NCI-H460 (cell line): ENCODE results near the gene GPC3. TPM values are rescaled to one million over a fixed set of nuclear protein-coding genes. Genes with fewer than 3 reads are reported as not detected.
"Not testable (repeated sequence)": the region's sequence is repeated elsewhere in the genome, so short reads cannot be mapped to it uniquely, and the experiment has no call there.

Experiments used
- DNase-seq: peaks from one replicate; pipeline ENCODE4 v3.0.0-alpha.2; 2016; ENCODE audit warnings: low read depth; ENCODE audit errors: extremely low read depth
- polyA plus RNA-seq: library from polyadenylated mRNA; depleted of rRNA; stranded (reverse); fragments of >200 nt; gene quantifications from 2 replicates; pipeline ENCODE4 v1.2.3, GENCODE V29; 2014; cell fraction: nucleus; rRNA removed
- total RNA-seq: library from RNA; depleted of rRNA; stranded (reverse); fragments of >200 nt; shearing (Covaris generic); gene quantifications from 2 replicates; pipeline ENCODE4 v1.2.3, GENCODE V29; 2014; rRNA removed

The GPC3 gene
- not detected in 2 replicates for total RNA-seq
- polyA plus RNA-seq, result not detected in 2 replicates

GRCh38 chrX:133985164-133985966 lies at the start of gene GPC3:
GPC3 (minus strand) TSS chrX:133985594.
- DNase-seq, result no peak

GRCh38 chrX:134032441-134032840 lies 47.0 kb upstream of the GPC3 start:
- DNase-seq, result no peak

- DNase-seq, result peak; percentile 36
These were observed 41.3 kb upstream of the GPC3 start for GRCh38 chrX:134026565-134027311.

GRCh38 chrX:134025986-134026545 lies 40.7 kb upstream of the GPC3 start:
- no peak for DNase-seq

- no peak for DNase-seq
These were observed 39.4 kb upstream of the GPC3 start for GRCh38 chrX:134024686-134025377.

- no peak for DNase-seq
These were observed 38.5 kb upstream of the GPC3 start for GRCh38 chrX:134023851-134024281.

GRCh38 chrX:134020910-134021309 lies 35.5 kb upstream of the GPC3 start:
- no peak for DNase-seq

GRCh38 chrX:134019567-134020206 lies 34.3 kb upstream of the GPC3 start:
- no peak for DNase-seq

- not testable (repeated sequence) for DNase-seq
These were observed 30.9 kb upstream of the GPC3 start for GRCh38 chrX:134016309-134016708.

- DNase-seq, result not testable (repeated sequence)
These were observed 30.1 kb upstream of the GPC3 start for GRCh38 chrX:134015510-134015909.

GRCh38 chrX:134013524-134013923 lies 28.1 kb upstream of the GPC3 start:
- DNase-seq, result no peak

- DNase-seq, result no peak
These were observed 27.7 kb upstream of the GPC3 start for GRCh38 chrX:134013092-134013497.

- DNase-seq, result no peak
These were observed 25.3 kb upstream of the GPC3 start for GRCh38 chrX:134010690-134011089.

GRCh38 chrX:134007716-134008115 lies 22.3 kb upstream of the GPC3 start:
- no peak for DNase-seq

- DNase-seq, result no peak
These were observed 21.2 kb upstream of the GPC3 start for GRCh38 chrX:134006484-134007161.

- DNase-seq, result no peak
These were observed 18.7 kb upstream of the GPC3 start for GRCh38 chrX:134004084-134004483.

- no peak for DNase-seq
These were observed 17.7 kb upstream of the GPC3 start for GRCh38 chrX:134002921-134003615.

- no peak for DNase-seq
These were observed 15.2 kb upstream of the GPC3 start for GRCh38 chrX:134000260-134001245.
